GM19099 (cell line): Measurements from ENCODE around the gene EIF5.

Experiments used
- POLR2A ChIP-seq: IDR thresholded peaks from 3 replicates; pipeline ENCODE4 v1.6.1; 2011; ENCODE audit warnings: low read depth; ENCODE audit not compliant: insufficient read length; ENCODE audit errors: extremely low read depth

Gene EIF5

DNA sequence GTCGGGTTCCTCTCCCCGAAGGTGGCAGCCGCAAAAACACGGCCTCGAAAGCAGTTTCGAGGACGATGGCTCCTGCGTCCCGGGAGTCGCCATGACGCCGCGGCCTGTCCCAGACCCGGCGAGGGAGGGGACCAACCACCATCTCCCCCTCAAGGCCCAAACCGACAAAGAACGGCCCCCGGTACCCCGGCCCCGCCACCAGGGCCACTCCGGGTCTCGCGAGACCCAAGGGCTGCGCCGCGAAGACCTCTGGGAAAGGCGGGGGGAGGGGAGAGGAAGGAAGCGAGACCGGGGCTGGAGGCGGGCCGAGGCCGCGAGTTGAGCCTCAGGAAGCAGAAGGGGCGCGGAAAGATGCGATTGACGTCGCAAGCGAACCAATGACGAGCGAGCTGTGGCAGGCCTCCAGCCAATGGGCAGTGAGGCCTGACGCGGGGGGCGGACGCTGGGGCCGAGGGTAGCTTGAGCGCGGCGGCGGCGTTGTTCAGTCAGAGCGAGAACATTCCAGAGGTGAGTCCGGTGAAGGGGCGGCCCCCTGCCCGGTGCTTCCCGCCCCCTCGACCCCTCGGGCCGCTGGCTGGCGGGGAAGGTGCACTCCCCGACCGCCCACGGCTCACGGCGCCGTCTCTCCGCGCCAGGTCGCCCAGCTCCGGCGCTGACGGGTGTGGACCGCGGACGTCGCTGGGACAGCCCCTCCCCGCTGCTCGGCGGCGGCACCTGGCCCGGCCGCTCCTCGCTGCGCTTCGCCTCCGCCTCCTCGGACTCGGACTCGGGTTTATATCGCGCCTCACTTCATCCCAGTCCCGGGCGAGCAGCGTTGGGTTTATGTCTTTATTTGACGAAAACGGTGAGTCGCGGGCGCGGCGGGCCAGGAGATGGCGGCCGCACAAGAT, at the start of gene EIF5:
Gene EIF5 (plus strand): TSS at position 484 of the 890 bp plus-strand sequence. CDS start 1,624 bp downstream, outside the sequence.
- TF ChIP-seq POLR2A, result peak; percentile 99

DNA sequence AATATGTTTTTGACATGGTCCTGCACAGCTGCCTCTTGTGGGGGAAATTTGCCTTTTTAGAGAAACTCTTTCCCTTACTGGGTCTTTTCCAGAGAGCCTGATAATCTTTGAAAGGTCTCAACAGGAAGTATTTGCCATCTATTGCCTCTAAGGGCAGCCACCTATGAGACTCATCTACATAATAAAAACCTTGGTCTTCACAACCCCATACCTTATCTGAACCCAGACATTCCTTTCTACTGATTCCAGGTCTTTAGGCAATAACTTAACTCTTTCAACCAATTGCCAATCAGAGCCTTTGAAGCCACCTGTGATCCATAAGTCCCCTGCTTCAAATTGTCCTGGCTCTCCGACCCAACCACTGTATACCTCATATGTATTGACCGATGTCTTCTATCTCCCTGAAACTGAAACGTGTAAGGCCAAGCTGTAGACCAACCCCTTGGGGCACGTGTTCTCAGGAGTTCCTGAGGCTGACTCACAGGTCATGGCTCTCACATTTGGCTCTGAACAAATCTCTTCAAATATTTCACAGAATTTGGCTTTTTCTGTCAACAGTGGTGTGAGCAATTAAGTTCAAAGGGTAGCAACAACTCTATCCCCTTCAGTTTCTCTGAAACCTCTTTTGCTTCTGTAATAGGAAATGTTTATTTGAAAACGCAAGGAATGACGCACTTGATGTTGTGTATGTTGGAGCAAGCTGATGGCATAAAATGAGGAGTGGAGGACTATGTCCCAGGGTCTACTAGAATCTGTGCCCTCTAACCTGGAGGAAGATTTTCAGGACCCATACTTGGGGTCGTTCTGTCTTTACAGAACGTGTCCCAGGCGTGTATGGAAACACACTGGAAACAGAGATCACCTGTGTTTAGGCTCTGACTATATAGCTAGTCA, 49.2 kb upstream of the EIF5 start:
- TF ChIP-seq POLR2A, result no peak

DNA sequence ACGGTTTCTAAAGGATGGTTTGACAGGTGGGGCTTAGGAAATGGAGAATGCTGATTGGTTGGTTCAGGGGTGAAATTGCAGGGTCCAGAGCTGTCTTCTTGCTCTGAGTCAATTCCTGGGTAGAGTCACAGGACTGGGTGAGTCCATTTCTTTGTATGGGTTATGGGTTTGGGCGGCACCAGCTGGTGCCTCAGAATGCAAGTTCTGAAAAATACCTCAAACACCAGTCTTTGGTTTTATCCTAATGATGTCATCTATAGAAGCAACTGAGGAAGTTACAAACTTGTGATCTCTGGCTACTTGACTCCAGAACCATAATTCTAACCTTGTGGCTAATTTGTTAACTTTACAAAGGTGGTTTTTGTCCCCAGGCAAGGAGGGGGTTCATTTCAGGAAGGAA, 47.6 kb upstream of the EIF5 start:
- TF ChIP-seq POLR2A, result no peak

DNA sequence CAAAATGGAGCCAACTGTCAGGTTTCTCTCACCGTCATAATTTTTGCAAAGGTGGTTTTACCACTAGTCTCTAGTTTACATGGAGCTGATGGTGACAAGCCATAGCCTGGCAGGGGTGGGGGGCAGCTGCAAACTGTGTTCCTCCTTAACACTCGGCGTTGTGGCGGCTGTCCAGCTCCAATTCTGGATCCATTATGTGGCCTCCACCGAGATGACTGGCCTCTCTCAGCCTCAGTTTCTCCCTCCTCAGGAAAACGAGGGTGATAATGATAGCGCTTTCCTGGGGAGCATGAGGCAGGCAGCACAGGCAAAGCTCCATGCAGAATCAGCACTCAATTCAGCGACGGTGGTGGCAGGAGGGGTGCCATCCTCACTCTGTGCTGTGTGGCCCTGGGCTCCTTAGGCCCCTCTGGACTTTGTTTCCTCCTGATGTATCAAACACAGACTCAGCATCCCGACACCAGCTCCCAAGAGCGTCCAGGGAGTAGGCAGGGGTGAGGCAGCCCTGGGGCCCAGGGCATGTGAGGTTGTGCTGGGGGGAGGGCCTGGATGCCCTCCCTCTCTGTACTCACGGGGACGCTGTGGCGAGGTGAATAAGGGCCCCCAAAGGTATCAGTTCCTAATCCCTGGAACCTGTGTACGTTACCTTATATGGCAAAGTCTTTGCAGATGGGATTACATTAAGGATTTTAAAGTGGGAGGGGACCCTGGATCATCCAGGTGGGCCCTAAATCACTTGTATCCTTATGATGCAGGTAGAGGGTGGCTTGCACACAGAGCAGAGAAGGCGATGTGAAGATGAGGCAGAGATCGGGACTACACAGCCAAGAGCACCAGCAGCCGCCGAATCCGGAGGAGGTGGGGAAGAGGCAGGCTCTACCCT, 46.8 kb upstream of the EIF5 start:
- TF ChIP-seq POLR2A, result no peak

DNA sequence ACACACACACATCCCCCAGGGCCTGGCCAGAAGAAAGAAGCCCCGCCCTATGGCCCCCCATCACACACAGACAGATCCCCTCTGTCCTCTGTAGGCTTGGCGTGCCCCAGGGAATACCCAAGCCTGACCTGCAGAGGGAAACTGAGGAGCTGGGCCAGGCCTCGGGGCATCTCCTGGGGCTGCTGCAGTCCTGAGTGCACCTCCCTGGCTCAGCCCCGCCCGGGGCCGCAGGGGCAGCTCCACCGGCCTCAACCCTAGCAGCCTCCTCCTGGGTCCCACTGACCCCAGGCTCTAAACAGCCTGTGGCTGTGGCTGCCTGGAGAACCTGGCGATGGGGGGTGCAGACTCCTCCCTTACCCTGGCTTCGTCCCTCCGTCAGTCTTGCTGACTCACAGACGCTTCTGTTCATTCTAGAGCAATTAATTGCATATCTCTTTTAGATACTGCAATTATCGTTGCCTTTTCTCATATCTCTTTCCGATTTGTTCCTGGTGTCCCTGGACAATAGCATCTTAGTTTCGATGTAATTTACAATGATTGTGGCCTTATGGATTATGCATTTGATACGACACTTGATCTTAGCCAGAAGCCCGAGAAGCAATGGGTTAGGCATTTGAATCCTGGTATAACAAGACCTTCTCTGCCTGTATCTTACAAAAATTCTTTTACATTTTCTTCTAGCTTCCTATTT, 45.8 kb upstream of the EIF5 start:
- no peak for TF ChIP-seq POLR2A

DNA sequence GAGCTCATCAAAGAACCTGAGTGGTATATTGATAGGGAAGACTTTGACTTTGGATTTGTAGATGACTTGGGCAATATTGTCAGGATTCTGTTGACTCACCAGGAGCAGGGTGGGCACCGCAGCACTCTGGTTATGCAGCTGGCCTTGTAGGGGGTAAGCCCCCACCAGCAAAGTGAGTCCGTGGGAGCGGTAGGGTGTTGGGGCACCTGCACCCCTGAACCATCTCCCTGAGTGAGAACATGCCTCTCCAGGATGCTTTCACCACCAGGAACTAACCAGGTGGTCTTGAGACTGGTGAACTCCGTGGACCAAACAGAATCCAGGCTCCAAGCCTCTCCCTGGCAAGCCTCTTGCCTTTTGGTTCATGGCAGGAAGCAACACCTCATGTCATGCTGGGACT, 44.0 kb upstream of the EIF5 start:
- TF ChIP-seq POLR2A, result no peak

DNA sequence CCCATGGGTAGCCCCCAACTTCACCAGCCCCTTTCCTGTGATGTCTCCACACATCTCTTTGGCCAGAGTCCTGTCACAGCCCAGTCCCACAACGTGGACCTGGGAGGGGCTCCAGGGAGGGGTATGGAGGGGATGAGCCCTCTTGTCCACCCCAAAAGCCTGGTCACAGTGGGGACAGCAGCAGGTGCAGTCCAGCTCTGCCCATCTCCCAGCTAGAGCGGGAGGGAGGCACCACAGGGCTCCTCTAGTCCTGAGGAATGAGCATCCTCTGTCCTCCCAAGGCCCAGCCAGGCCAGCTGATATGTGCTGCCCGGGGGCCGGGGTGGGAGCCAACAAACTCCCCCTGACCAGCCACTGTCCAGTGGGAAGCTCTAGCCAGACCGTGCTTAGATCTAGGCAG, 43.5 kb upstream of the EIF5 start:
- no peak for TF ChIP-seq POLR2A

DNA sequence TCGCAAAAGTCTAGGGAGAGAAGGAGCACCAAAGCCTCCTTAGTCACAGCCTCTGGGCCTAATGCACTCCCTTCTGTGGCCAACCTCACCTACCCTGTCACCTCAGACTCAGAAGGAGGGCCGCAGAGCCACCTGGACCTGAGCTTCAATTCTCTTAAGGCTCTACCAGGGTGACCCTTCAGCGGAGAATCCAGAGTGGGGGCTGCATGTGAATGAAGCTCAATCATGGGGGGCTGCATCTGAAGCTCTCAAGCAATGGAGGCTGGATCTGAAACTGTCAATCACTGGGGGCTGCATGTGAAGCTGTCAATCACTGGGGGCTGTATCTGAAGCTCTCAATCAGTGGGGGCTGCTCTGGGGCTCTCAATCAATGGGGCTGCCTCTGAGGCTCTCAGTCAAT, 43.1 kb upstream of the EIF5 start:
- TF ChIP-seq POLR2A, result no peak

DNA sequence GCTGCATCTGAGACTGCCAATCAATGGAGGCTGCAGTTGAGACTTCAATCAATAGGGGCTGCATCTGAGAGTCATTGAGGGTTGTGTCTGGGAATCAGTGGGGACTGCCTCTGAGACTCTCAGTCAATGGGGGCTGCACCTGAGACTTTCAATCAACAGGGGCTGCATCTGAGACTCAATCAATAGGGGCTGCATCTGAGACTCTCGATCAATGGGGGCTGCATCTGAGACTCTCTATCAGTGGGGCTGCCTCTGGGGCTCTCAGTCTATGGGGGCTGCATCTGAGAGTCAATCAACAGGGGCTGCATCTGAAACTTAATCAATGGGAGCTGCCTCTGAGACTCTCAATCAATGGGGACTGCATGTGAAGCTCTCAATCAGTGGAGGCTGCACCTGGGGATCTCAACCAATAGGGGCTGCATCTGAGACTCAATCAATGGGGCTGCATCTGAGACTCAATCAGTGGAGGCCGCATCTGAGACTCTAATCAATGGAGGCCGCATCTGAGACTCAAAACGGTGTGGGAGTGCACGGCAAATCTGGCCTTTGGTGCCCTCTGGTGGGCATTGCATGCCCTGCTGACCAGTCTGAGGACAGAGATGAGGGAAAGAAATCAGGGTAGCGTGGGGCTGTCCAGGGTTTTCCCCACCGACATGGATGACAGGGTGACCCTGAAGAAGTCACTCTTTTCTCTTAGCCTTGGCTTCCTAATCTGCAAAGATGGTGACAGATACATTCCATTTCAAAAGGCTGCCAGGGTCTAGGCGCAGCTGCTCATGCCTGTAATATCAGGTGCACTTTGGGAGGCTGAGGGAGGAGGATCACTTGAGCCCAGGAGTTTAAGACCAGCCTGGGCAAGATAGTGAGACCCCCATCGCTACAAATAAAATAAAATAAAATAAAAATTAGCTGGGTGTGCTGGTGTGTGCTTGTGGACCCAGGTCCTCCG, 41.3 kb upstream of the EIF5 start:
- TF ChIP-seq POLR2A, result no peak

DNA sequence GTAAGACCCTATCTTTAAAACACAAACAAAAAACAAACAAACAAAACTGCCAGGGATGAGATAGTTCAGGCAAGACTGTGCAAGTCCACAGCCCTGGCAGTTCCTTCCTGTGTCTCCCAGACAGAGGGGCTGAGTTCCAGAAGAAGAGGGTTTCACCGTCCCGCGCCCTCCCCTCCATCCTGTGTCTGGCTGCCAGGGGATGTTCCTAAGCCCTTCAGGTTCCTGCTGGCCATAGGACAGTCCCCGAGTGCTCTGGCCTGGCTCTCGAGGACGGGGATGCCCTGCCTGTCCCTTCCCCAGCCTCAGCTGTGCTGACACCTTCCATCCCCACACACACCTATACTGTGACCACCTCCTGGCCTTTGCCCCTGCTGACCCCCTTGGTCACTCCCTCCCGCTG, 40.6 kb upstream of the EIF5 start:
- TF ChIP-seq POLR2A, result no peak

DNA sequence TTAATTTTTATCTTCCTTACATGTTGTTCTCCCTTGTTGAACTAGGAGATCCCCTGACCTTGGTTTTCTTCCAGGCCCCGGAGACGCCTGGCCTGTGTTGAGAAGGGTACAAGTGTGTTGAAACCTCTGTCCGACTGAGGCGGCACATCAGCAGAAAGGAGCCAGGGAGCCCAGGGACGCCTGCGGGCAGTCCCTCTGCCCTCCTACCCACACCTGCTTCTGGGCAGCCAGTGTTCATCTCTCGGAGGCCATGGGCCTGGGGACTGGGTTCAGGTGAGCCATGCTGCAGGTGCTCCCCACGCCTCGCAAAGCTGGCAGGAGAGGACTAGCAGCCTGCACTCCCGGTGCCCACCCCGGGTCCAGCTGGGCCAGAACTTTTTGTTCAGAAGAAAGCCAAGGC, 39.9 kb upstream of the EIF5 start:
- TF ChIP-seq POLR2A, result no peak

DNA sequence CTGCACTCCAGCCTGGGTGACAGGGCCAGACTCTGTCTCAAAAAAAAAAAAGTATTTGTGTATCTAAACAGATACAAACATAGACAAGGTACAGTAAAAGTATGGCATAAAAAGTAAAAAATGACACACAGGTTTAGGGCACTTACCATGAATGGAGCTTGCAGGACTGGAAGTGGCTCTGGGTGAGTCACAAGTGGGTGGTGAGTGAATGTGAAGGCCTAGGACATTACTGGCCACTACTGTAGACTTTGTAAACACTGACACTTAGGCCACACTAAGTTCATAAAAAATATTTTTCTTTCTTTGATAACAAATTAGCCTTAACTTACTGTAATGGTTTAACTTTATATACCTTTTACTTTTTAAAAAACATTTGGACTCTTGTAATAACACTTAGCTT, 38.0 kb upstream of the EIF5 start:
- no peak for TF ChIP-seq POLR2A

DNA sequence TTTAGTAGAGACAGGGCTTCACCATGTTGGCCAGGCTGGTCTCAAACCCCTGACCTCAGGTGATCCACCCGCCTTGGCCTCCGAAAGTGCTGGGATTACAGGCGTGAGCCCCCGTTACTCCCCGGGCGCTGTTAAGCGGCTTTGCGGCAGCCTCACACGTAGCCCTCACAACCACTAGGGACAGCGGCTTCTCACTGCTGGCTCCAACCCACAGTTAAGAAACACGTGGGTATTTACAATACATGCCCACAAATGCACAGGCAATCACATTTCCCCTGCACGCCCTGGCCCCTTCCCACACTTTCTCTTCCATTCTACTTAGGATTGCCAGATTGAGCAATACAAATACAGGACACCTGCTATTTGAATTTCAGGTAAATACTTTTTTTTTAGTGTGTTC, 37.0 kb upstream of the EIF5 start:
- TF ChIP-seq POLR2A, result no peak

DNA sequence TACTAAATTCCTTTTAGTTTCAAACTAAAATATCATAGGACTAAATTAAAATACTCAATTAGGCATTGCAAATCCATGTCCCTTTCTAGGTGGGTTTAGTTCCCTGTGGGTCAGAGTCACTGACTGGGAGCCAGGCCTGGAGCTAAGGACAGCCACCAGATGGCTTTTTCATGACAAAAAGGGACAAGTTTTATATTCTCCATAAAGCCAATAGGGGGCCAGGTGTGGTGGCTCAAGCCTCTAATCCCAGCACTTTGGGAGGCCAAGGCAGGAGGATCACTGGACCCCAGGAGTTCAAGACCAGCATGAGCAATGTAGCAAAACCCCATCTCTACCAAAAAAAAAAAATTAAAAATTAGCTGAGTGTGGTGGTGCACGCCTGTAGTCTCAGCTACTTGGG, 35.4 kb upstream of the EIF5 start:
- TF ChIP-seq POLR2A, result no peak
